HG03354 (cell line): Measurements from ENCODE around the gene CCNI.
"Not testable (repeated sequence)": the region's sequence is repeated elsewhere in the genome, so short reads cannot be mapped to it uniquely, and the experiment has no call there.

Source experiments
- ATAC-seq: cut with Tn5 transposase; IDR thresholded peaks from one replicate; pipeline ENCODE4 v1.9.1; 2021; ENCODE audit warnings: mild to moderate bottlenecking; ENCODE audit not compliant: unreplicated experiment, poor library complexity, severe bottlenecking

CCNI gene

DNA sequence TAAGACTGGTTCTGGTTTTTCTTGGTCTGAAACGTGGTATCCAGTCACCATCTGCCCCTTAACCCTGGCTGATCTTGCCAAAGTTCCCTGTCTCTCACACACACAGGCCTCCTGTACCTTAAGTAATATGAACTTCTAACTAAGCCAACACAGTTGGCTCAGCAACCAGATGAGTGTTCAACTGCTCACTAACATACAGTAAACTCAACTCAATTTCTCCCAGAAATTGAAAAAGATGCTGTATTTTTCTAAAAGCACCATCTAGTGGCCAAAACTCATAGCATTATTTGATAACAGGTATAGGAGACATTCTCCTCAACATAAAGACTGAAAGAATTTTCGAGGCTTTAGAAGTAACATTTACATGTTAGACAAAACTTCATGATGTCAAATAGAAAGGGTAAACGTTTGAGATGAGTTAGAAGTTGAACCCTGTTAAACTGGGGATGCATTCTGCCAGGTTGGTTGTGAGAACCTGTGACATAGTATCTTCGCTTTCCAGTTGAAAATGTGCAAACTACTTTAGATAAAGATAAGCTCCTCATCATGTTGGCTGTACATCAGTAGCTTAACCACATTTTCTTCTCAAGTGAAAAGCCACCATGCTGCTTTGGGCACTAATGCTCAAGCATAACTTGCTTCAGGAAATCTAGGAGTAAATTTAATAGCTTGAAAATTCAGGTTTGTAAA lies 31.2 kb downstream of the CCNI start:
- ATAC-seq, result peak; percentile 41

DNA sequence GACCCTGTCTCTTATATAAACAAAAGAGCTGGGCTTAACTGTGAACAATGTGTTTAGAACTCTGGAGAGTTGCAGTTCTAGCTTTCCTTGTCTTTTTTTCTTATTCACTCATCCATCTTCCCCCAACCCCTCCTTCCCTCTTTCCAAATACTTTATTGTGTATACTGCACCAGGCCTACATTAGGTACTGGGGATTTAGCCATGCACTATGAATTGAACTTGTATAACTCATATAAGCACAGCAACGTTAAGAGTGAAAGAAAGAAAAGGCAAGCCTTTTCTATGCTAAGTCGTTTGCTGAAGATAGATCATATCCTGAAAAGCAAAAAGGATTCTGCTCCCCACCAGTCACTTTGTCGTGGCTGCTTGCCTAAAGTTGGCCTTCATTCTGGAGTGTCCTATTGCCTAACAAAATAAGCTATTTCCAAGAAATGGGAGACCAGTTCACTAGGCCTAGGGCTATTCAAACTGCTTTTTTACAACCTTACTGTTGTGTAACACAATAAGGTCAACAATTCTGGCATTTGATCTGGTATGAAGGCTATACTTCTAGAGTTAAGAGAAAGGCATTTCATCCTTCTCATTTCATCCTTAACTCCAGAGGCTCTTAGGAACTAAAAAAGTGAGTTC lies 32.2 kb downstream of the CCNI start:
- no peak for ATAC-seq

DNA sequence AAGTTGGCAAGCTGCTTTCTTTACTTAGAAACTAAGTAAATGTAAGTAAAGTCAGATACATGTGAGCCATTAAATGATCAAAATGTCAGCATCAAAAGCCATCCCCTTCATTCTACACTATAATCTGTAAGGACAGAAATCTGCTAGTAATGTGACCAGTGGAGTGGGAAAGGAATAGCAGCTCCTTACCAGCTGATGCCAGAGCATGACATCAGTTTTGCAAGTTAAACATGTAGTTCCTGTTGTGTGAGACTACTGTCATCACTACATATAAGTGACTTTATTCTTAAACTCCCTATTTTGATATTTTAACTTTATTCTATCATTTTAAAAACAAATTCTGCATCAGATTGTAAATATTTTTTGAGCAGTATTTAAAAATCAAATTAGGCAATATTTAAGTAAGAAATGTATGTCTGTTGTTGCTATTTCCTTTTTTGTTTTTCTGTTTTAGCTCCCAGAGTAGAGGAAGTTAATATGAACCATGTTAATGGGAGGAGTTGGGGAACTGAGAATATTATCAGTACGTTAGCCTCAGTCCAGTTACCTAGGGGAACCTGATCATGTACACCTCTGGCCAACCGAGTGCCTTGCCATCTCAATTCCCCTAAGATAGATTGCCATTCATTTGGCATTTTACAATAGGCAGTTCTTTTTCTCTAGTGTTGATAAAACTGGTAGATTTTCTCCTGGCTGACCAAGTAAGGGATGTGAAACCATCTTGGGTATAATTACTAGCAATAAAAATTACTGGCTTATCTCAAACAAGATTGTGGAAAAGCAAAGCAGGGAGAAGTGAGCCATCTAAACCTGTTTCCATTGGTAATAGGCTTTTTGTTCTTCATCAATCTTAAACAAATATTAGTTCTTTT lies 34.7 kb downstream of the CCNI start:
- ATAC-seq, result no peak

DNA sequence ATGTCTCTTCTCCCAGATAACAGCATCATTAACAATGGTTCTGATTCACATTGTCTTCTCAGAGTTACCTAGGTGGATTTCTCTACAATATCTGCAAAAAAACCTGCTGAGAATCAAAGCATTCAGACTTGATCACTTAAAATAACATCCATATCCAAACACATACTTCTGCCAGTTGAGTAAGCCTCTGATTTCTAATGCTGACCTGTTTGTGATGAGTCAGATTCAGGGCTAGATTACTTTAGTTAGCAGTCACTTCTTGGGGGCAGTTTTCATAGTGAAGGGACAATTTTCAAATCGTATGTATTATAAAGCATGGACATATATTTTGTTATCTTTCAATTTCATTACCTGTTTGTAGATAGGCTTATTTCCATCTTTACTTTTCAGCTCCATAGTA lies 35.5 kb downstream of the CCNI start:
- no peak for ATAC-seq

DNA sequence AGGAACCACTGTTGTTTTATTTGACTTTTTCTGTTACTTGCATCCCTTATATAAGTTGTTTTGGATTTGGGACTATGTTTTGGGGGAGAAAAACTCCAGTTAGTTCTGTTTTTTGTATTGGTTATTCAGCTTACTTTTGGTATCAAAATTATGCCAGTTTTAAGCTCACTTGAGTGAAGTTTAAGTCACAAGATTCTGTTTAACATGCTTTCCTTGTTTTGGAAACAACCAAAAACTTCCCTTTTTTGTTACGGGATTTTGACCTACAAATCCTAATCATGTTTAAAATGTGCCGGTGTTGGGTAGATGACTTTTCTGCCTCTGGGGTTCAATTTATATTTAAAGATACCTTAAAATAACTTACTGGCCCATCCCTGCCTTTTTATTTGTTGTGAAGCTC lies 36.0 kb downstream of the CCNI start:
- no peak for ATAC-seq

DNA sequence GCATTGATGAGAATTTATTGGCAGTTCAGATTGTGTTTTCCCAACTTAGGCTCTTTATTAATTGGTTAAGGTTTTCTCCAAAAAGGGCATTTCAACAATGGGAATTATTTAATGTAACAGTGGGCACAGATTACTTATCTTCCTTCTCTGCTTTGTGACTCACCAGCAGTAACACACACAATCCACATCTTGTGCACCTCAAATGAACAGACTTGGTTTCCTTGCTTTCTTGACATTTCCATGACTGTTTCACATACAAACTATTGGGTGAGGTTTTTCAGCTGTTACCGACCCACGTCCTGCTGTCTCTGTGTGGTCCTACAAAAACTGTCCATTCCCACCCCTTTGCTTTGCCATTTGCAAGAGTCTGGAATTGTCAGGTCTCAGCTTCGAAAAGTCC lies 38.1 kb downstream of the CCNI start:
- no peak for ATAC-seq

DNA sequence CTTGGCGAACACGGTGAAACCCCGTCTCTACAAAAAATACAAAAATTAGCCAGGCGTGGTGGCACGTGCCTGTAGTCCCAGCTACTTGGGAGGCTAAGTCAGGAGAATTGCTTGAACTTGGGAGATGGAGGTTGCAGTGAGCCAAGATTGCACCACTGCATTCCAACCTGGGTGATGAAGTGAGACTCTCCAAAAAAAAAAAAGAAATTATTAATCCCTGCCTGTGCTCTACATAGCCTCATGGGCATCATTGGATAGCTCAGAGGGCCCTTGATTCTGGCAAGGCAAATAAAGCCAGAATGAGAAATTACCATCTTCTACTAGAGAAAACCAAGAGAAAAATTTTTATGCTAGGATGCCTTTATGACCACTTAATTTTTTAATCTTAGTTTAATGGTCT lies 38.6 kb downstream of the CCNI start:
- not testable (repeated sequence) for ATAC-seq

DNA sequence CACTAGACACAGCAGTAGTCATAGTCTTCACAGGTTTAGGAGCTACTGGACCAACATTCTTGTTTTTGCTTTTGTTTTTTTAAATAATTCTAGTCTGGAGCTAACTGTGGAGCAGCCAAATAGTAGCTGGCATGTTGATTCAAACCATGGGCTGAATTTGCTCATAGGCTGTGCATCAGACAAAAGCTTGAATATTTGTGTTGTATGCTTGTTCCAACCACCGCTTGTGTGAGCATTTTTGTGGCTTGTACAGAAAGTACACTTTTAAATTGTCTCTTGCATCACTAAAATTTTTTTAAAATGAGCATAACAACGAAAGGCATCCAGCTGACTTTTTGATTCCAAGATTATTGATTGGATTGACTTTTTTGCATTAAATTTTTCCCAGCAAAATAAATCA lies 39.6 kb downstream of the CCNI start:
- ATAC-seq, result no peak

DNA sequence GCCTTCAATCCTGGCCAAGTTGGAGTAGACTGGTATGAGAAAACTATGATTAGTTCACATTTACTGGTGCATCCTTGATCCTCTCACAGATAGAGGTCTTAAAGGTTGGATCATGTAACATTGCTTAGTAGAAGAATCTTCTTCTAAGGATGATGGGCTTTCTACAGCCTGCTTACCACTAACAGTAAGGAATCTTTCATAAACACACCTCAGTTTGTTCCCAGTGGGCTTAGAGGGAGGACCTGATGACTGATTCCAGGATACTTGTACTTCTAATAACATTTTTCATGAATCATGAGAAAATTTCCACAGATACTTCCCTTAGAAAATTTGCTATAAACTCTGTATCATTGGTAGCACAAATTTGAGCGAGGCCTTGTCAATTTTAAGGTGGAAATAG lies 40.6 kb downstream of the CCNI start:
- no peak for ATAC-seq

DNA sequence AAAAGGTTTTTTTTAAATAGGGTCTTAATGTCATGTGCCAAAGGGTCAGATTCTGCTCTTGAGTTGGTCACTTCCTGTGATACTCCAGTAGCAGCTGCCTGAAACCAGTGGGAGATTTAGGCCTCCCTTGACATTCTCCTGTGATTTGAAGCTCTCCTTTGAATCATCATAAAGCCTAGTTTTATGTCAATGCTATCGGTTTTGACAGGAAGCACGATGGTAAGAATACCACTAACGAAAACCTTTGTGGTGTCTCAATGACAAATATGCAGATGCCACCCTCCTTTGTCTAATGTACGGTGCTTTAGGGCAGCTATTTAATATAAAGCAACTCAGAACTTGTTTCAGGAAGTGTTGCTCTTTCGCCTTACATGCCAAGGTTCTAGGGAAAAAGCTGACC lies 44.2 kb downstream of the CCNI start:
- ATAC-seq, result no peak

DNA sequence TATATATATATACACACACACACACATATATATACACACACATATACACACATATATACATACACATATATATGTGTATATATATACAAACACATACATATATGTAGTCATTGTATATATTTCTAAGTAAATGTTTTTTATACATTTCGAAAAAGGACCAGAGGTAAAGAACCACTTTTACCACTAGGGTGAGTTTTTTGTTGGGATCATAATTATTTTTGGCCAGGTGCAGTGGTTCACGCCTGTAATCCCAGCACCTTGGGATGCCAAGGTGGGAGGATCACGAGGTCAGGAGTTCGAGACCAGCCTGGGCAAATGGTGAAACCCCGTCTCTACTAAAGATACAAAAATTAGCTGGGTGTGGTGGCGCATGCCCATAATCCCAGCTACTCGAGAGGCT lies 46.0 kb downstream of the CCNI start:
- ATAC-seq, result not testable (repeated sequence)

DNA sequence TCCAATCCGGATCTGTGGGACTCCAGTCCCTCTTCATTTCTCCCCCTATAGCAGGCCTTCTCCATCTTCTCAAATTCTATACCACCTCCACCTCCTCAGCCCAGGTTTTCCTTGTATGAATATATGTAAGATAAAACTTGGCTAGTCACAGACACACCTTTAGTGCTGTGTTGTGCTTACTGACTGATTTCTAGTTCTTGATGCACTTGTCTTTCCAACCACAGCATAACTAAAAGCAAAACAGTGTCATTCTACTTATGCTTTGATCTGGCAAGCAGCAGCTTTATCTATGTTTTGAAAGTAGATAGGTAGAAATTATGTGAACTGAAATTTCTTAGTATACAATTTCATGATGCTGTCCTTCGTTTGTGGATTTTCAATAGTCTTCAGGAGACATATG lies 47.5 kb downstream of the CCNI start:
- no peak for ATAC-seq

DNA sequence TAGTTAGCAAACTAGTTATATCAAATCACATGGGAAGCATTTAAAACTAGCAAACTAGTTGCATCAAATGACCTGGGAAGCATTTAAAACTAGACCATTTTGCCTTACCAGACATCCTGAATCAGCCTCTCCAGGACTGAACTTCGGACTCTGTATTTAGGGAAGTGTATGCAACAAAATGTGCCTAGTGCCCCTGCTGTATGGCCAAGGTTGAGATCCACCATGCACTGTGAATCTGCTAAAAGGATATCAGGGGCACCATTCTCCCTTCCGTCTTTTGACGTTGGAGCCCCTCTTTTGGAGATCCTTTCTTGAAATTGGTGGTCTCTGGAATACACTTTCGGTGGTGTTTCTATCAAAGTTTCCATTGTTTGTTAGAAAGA lies 49.5 kb downstream of the CCNI start:
- no peak for ATAC-seq

DNA sequence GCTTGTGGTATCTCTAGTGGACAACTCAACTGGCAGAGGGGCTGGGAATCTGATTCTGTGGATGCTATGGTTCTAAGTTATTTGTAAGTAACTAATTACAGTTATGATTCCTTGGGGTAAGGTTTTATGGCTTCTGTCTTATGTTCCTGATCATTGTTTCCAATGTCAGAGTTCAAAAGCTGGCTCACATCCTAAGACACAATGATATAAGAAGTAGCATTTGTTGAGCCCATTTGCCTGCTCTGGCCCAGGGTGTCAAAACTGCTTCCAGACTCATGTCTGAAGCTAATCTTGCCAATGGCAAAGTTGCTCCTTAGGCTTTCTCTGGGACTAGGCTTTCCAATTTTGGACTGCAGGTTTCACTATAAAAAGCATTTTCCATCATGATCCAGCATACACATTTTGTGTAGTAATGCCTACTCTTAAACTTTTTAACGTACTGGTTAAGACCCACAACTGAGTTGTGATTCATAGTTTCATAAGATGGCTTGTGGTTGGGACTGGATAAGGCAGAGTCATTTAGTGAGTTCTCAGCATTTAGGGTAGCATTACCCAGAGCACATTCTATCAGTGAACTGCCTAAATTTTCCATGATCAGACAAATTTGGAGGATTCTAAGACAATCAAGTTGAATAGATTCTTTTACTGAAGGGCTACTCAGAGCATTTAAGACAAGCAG lies 50.0 kb downstream of the CCNI start:
- peak; percentile 79 for ATAC-seq

DNA sequence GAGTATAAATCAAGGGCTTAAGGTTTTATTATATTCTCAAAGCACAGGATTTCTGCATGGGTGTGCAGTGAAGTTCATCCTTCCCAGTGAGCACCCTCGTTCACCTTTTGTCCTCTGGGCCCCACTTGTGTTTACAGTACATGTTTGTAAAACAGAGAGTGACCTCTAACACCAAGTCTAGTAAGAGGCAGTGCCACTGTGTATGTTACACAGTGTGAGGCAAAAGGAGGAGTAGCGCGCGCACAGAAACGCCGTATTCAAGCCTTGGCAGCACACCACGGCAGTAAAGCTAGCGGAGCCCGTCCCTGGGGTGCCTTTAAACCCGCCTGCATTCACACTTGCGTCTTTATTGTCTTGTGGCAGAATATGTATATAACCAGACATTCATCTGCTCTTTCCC lies 51.9 kb downstream of the CCNI start:
- no peak for ATAC-seq

DNA sequence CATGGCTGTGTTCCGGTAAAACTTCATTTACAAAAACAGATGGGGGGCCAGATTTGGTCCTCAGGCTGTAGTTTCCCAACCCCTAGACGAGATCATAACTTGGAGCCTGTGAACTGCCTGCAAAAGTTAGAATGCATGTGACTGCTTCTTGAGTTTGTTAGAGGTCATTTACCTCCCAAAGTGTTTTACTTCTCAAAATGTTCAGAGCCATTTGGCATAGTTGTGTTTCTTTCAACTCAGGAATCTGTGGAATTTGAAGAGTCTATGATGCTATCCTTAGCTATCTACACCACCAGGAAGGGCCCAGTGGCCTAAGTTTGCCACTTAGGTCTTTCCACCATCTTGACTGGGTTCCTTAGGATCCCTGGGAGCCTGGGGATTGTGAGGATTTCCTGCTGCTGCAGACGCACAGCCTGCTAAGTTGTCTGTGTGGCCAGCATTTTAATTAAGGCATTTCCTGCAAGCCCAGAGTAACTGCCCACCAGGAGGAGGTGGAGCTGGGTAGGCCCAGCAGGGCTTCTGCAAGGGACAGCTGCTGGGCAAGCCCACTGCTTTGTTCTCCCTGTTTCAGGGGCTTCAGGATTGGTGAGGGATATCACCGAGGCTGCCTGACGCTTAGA lies 53.1 kb downstream of the CCNI start:
- ATAC-seq, result no peak

DNA sequence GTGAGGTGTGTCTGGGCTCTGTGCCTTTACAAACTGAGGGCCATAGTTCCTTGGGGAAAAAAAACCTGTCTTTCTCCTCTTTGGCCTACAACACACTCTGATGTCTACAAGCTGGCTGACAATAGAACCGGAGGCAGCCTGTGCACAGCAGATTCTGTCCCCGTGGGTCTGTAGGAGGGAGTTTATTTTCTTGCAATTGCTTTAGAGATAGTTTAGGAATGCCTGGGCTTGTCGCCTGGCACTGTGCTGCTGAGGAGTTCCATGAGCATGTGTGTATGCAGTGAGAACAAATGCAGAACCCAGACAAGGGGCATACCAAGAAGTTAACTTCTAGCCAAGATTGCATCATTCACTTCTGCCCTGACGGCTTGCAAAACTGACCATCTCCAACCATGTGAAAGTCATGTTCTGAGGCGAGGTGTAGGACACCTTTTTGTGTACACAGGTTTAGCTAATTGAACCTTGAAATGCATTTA lies 54.1 kb downstream of the CCNI start:
- ATAC-seq, result no peak

DNA sequence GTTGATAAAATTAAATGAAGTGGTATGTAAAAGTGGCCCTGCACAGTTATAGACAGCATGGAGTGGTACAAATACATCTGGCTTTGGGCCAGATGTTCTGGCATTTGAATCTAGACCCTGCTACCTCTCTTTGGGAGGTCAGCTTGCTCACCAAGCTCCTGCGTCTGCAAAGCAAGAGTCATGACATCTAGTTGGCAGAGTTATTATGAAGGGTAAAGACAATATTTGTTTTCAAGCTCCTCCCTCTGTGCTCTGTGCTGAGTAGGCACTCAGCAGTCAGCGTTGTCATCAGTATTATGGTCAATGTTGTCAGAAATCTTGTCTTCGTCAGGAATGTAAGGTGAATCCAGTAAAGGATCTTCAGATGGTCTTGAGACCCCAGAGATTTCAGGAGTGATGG lies 55.8 kb downstream of the CCNI start:
- ATAC-seq, result no peak

DNA sequence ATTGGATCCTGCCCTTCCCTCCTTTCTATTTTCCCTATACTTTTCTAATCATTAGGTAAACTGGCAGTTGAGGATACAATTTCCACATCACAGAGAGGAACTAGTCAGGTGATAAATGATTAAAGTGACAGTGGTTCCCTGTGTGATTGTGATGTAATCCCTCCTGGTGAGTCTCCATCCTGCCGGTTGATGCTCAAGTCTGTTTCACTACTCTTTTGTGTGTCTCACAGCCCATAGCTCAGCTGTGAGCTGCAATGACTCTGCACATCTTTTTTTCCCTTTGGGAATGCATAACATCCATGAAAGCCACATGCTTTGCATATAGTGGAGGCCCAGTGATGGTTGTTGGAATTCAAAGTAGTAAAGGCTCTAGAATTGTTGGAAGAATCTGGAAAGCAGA lies 60.4 kb downstream of the CCNI start:
- no peak for ATAC-seq

DNA sequence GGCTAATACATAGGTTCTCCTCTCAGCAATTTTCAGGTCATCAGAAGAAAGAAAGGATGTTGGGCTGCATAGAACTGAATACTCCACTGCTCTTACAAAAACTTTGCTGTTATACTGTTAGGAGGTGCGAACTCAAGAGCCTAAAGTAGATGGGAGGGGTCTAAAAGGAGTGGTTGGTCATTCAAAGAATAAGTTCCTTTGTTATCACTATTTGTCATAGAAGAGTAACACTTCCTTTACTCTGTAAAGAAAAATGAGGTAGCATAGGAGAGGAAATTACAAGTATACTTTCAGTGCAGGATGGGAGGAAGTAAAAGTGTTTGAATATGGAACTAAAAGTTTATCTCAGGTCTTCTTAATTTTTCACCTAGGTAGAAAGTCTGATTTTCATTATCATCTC lies 61.5 kb downstream of the CCNI start:
- ATAC-seq, result no peak
